Panc1 (cell line): ENCODE results near the gene SV2C.

ENCODE experiments used
- POLR2AphosphoS5 ChIP-seq: IDR thresholded peaks from 2 replicates; pipeline ENCODE4 v1.6.1; 2012; ENCODE audit warnings: mild to moderate bottlenecking, low read depth, low read length, moderate library complexity
- SIN3A ChIP-seq: IDR thresholded peaks from 2 replicates; pipeline ENCODE4 v1.6.1; 2012; ENCODE audit warnings: low read depth, mild to moderate bottlenecking, low read length, moderate library complexity, borderline replicate concordance; ENCODE audit not compliant: insufficient read depth
- TF ChIP-seq, protein P1 (sequence below): fragments of 450-650 bp; IDR thresholded peaks from 2 replicates; pipeline ENCODE4 v1.5.1; 2017; ENCODE audit warnings: mild to moderate bottlenecking
- TF ChIP-seq, protein P2 (sequence below), 2 experiments: IDR thresholded peaks; 2 replicates each; pipeline ENCODE4 v1.6.1; 2011 to 2012; ENCODE audit warnings: low read depth in 2 of 2, control low read depth in 1 of 2, low read length in 1 of 2, mild to moderate bottlenecking in 1 of 2, moderate library complexity in 1 of 2; ENCODE audit not compliant: insufficient read depth in 1 of 2

DNA sequence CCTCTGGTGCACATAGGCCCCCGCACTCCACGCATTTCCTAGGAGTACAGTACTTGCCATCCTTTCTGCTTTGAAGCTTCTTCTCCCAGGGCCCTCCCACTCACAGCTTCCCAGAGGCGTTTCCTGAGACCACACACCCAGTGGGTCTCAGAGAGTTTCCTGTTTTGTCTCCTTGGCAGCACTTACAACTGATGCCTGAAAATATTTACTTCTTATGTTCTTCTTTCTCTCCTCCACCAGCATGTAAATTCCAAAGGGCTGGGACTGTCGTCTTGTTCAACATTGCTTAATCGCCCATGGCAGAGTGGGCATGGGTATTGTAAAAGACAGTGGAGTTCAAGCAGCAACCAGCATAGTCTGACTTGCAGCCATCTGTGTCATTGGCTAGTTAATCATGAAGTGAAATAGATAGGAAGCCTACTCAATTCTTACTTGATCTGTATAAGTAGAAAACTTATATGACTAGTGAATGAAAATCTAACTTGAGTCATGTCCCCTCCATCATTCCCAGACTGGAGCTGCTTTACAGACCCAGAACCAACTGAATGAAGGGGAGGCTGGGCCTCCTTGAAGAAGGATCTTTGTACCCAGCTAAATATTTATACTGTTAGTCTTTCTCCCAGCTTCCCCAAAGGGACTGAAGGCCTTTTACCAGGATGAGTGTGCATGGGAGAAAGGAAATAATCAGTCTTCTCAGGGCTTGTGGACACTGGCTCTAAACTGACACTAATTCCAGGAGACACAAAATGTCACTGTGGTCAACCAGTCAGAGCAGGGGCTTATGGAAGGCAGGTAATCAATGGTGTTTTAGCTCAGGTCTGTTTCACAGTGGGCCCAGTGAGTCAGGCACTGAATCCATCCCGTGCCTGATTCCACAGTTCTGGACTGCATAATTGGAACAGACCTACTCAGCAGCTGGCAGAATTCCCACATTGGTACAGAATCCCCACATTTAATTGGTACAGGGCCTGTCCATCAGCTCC lies 116.4 kb downstream of the SV2C start:
- no peak for TF ChIP-seq POLR2AphosphoS5
- TF ChIP-seq, protein P1, sequence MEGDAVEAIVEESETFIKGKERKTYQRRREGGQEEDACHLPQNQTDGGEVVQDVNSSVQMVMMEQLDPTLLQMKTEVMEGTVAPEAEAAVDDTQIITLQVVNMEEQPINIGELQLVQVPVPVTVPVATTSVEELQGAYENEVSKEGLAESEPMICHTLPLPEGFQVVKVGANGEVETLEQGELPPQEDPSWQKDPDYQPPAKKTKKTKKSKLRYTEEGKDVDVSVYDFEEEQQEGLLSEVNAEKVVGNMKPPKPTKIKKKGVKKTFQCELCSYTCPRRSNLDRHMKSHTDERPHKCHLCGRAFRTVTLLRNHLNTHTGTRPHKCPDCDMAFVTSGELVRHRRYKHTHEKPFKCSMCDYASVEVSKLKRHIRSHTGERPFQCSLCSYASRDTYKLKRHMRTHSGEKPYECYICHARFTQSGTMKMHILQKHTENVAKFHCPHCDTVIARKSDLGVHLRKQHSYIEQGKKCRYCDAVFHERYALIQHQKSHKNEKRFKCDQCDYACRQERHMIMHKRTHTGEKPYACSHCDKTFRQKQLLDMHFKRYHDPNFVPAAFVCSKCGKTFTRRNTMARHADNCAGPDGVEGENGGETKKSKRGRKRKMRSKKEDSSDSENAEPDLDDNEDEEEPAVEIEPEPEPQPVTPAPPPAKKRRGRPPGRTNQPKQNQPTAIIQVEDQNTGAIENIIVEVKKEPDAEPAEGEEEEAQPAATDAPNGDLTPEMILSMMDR, result no peak
- TF ChIP-seq, protein P2, sequence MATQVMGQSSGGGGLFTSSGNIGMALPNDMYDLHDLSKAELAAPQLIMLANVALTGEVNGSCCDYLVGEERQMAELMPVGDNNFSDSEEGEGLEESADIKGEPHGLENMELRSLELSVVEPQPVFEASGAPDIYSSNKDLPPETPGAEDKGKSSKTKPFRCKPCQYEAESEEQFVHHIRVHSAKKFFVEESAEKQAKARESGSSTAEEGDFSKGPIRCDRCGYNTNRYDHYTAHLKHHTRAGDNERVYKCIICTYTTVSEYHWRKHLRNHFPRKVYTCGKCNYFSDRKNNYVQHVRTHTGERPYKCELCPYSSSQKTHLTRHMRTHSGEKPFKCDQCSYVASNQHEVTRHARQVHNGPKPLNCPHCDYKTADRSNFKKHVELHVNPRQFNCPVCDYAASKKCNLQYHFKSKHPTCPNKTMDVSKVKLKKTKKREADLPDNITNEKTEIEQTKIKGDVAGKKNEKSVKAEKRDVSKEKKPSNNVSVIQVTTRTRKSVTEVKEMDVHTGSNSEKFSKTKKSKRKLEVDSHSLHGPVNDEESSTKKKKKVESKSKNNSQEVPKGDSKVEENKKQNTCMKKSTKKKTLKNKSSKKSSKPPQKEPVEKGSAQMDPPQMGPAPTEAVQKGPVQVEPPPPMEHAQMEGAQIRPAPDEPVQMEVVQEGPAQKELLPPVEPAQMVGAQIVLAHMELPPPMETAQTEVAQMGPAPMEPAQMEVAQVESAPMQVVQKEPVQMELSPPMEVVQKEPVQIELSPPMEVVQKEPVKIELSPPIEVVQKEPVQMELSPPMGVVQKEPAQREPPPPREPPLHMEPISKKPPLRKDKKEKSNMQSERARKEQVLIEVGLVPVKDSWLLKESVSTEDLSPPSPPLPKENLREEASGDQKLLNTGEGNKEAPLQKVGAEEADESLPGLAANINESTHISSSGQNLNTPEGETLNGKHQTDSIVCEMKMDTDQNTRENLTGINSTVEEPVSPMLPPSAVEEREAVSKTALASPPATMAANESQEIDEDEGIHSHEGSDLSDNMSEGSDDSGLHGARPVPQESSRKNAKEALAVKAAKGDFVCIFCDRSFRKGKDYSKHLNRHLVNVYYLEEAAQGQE (IDR thresholded peaks at IDR 0.05; ENCODE audit: insufficient read depth in 1 of 2, low read depth in 2 of 2, low read length in 1 of 2), result no peak
- TF ChIP-seq SIN3A, result no peak
